ENCODE results near the gene GPRIN2. TPM values are rescaled to one million over a fixed set of nuclear protein-coding genes. Genes with fewer than 3 reads are reported as not detected.

Gene GPRIN2
- polyA plus RNA-seq, 3 donors: not detected

Other genes with a start within 250 kb of the GPRIN2 start
- 1 to 10 TPM in 2 of 3 donors, under 1 TPM in 1; 0.31 to 2.7 (median 1.5) TPM for gene ANXA8L1, start 180.9 kb downstream of the GPRIN2 start, polyA plus RNA-seq
- not detected for gene NPY4R, start 90.7 kb downstream of the GPRIN2 start, polyA plus RNA-seq
- gene SYT15, start 22.5 kb upstream of the GPRIN2 start, polyA plus RNA-seq: under 1 TPM in 2 of 3 donors, not detected in 1; 0.23 to 0.31 TPM